ENCODE measurements around the gene DCTN4. TPM values are rescaled to one million over a fixed set of nuclear protein-coding genes. Genes with fewer than 3 reads are reported as not detected.
A peak's percentile ranks its signal among the peaks of the same experiment; 100 is the strongest.

DCTN4 gene
- total and polyA plus RNA-seq, 2 experiments from 2014 or later: 15.4 to 41.8 TPM

DNA sequence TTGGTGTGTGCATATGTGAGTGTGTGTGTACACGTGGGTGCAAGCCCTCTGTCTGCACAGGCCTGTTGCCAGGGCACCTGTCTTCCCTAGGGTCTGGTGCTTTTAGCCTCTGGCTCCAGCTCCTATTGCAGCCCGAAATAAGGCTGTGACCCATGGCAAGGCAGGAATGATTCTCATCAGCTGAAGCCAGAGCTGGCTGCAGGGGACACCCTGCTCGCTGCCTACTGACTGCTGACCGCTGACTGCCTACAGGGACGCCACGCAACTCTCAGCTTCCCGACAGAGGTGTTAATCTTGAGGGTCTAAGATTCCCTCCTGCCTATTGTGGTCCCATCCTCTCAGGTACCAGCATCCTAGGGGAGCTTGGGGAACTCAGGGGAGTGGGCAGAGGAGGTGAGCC lies 97.7 kb downstream of the DCTN4 start, which contains the start of gene MYOZ3:
Gene MYOZ3 (plus strand): TSS at position 166 of the 400 bp plus-strand sequence. CDS start 1,691 bp downstream, outside the sequence.
- H2AFZ ChIP-seq: peak within 1 kb of the TSS; percentile 84
- no peaks in the 10 kb centered on the region for H3K79me2 ChIP-seq (replicated peaks; ENCODE audit: insufficient read depth)
- no peak within 1 kb of the TSS for H3K4me3 ChIP-seq
- peaks cover 3% of the 10 kb centered on the region; the same call in 1 of the 2 replicates for H3K27me3 ChIP-seq (ENCODE audit: insufficient read depth)
- H3K4me1 Mint-ChIP-seq: peaks cover 29% of the 10 kb centered on the region
- H3K4me1 ChIP-seq (ENCODE audit: insufficient read depth): no peaks in the 10 kb centered on the region; the same call in 1 of the 2 replicates
- no peak within 1 kb of the TSS; the same call in 2 of the 3 replicates for H3K4me3 Mint-ChIP-seq
- no peak within 1 kb of the TSS for H3K27ac ChIP-seq (ENCODE audit: low read depth)
- peaks cover 25% of the 10 kb centered on the region for H3K27me3 Mint-ChIP-seq (ENCODE audit: insufficient read depth, low read depth, poor library complexity)
- no peak within 1 kb of the TSS for H3K27ac Mint-ChIP-seq
- no peak for TF ChIP-seq JUNB (IDR thresholded peaks at IDR 0.05; ENCODE audit: unreplicated experiment)
- no peak for TF ChIP-seq POLR2AphosphoS5 (IDR thresholded peaks at IDR 0.05; ENCODE audit: low read depth)
- TF ChIP-seq EZH2phosphoT487 (IDR thresholded peaks at IDR 0.05; ENCODE audit: unreplicated experiment): no peak
- TF ChIP-seq, protein P1, sequence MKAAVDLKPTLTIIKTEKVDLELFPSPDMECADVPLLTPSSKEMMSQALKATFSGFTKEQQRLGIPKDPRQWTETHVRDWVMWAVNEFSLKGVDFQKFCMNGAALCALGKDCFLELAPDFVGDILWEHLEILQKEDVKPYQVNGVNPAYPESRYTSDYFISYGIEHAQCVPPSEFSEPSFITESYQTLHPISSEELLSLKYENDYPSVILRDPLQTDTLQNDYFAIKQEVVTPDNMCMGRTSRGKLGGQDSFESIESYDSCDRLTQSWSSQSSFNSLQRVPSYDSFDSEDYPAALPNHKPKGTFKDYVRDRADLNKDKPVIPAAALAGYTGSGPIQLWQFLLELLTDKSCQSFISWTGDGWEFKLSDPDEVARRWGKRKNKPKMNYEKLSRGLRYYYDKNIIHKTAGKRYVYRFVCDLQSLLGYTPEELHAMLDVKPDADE (IDR thresholded peaks at IDR 0.05): no peak
- TF ChIP-seq EZH2 (IDR thresholded peaks at IDR 0.05; ENCODE audit: low read depth, unreplicated experiment): no peak
- no peak for TF ChIP-seq NANOG (IDR thresholded peaks at IDR 0.05; ENCODE audit: borderline replicate concordance)
- TF ChIP-seq ZNF331 (CRISPR knock-in tag; IDR thresholded peaks at IDR 0.05; ENCODE audit: low read depth): no peak
- no peak for TF ChIP-seq CREB1 (CRISPR knock-in tag; IDR thresholded peaks at IDR 0.05; ENCODE audit: low read depth)
- TF ChIP-seq, protein P2, sequence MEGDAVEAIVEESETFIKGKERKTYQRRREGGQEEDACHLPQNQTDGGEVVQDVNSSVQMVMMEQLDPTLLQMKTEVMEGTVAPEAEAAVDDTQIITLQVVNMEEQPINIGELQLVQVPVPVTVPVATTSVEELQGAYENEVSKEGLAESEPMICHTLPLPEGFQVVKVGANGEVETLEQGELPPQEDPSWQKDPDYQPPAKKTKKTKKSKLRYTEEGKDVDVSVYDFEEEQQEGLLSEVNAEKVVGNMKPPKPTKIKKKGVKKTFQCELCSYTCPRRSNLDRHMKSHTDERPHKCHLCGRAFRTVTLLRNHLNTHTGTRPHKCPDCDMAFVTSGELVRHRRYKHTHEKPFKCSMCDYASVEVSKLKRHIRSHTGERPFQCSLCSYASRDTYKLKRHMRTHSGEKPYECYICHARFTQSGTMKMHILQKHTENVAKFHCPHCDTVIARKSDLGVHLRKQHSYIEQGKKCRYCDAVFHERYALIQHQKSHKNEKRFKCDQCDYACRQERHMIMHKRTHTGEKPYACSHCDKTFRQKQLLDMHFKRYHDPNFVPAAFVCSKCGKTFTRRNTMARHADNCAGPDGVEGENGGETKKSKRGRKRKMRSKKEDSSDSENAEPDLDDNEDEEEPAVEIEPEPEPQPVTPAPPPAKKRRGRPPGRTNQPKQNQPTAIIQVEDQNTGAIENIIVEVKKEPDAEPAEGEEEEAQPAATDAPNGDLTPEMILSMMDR (conservative IDR thresholded peaks at IDR 0.05; ENCODE audit: low read depth in 2 of 2): no peak
- no peak for TF ChIP-seq ZNF114 (CRISPR knock-in tag; IDR thresholded peaks at IDR 0.05)
- no peaks in the 10 kb centered on the region for H3F3A ChIP-seq (replicated peaks; ENCODE audit: low read depth)
- H3K9me2 ChIP-seq (ENCODE audit: insufficient read depth): no peaks in the 10 kb centered on the region
- ATAC-seq (no peak; the same call in 2 of the 3 replicates), DNase-seq (ENCODE audit: low spot score) (no peak)
- H4K20me1 ChIP-seq (replicated peaks; ENCODE audit: insufficient read depth): no peaks in the 10 kb centered on the region
- no peaks in the 10 kb centered on the region for H3K9me3 Mint-ChIP-seq
- H3K36me3 ChIP-seq (ENCODE audit: insufficient read depth): no peaks in the 10 kb centered on the region
- H3K4me2 ChIP-seq: no peak within 1 kb of the TSS
- H3K36me3 Mint-ChIP-seq (ENCODE audit: low read depth): no peaks in the 10 kb centered on the region; the same call in 2 of the 3 replicates

DNA sequence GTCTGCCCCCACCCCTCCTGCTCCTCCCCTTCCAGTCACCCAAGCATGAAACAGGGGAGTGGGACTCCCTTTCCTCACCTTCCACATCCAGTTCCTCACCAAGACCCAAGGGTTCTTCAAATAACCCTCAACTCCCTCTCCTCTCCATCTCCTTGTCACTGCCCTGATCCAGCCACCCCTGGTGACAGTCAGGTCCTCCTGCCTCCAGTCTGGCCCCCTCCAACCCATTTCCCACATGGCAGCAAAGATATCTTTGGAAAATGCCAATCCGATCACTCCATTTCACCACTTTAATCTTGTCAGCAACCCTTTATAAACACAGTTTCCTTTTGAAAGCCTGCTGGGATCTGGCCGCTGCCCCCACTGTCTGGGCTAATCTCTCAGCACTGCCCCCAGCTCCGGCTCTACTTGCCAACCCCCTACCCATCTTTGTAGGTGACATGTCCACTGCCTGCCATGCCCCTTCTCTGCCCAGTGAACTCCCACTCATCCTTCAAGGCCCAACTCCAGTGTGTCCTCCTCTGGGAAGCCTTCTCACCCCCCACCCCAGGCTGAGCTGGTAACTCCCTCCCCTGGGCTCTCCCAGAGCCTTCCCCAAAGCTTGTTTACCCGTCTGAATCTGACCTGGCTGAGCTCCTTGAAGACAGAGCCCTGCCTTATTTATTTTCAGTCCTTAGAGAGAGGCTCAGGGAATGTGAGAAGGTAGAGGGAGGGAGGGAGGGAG lies 98.5 kb downstream of the DCTN4 start:
- Histone ChIP-seq H3F3A (replicated peaks; ENCODE audit: low read depth) (0 out of 2 replicates have a peak, but pooled peaks cover 5% of the 10 kb centered on the region), H3K4me2 (no peak overlapping the region), H4K20me1 (replicated peaks; ENCODE audit: insufficient read depth) (no peaks in the 10 kb centered on the region), H2AFZ (peak overlapping the region; percentile 84), H3K36me3 (ENCODE audit: insufficient read depth) (no peaks in the 10 kb centered on the region), H3K79me2 (replicated peaks; ENCODE audit: insufficient read depth) (no peaks in the 10 kb centered on the region), H3K27me3 (ENCODE audit: insufficient read depth) (peaks cover 3% of the 10 kb centered on the region; the same call in 1 of the 2 replicates), H3K27ac (ENCODE audit: low read depth) (no peak overlapping the region), H3K9me2 (ENCODE audit: insufficient read depth) (no peaks in the 10 kb centered on the region), H3K4me3 (no peak overlapping the region), H3K4me1 (ENCODE audit: insufficient read depth) (no peaks in the 10 kb centered on the region; the same call in 1 of the 2 replicates)
- H3K36me3 Mint-ChIP-seq (ENCODE audit: low read depth): no peaks in the 10 kb centered on the region; the same call in 2 of the 3 replicates
- ATAC-seq (peak; percentile 10), DNase-seq (ENCODE audit: low spot score) (no peak)
- H3K27ac Mint-ChIP-seq: no peak overlapping the region
- no peaks in the 10 kb centered on the region for H3K9me3 Mint-ChIP-seq
- H3K27me3 Mint-ChIP-seq (ENCODE audit: insufficient read depth, low read depth, poor library complexity): peaks cover 25% of the 10 kb centered on the region
- H3K4me1 Mint-ChIP-seq: peaks cover 29% of the 10 kb centered on the region
- no peak overlapping the region; the same call in 2 of the 3 replicates for H3K4me3 Mint-ChIP-seq
- TF ChIP-seq EZH2phosphoT487 (IDR thresholded peaks at IDR 0.05; ENCODE audit: unreplicated experiment) (no peak), JUNB (IDR thresholded peaks at IDR 0.05; ENCODE audit: unreplicated experiment) (no peak), POLR2AphosphoS5 (IDR thresholded peaks at IDR 0.05; ENCODE audit: low read depth) (no peak), CREB1 (CRISPR knock-in tag; IDR thresholded peaks at IDR 0.05; ENCODE audit: low read depth) (no peak), EZH2 (IDR thresholded peaks at IDR 0.05; ENCODE audit: low read depth, unreplicated experiment) (no peak), STAT1 (IDR thresholded peaks at IDR 0.05; ENCODE audit: unreplicated experiment) (no peak), ZNF114 (CRISPR knock-in tag; IDR thresholded peaks at IDR 0.05) (no peak)
- TF ChIP-seq, protein P3, sequence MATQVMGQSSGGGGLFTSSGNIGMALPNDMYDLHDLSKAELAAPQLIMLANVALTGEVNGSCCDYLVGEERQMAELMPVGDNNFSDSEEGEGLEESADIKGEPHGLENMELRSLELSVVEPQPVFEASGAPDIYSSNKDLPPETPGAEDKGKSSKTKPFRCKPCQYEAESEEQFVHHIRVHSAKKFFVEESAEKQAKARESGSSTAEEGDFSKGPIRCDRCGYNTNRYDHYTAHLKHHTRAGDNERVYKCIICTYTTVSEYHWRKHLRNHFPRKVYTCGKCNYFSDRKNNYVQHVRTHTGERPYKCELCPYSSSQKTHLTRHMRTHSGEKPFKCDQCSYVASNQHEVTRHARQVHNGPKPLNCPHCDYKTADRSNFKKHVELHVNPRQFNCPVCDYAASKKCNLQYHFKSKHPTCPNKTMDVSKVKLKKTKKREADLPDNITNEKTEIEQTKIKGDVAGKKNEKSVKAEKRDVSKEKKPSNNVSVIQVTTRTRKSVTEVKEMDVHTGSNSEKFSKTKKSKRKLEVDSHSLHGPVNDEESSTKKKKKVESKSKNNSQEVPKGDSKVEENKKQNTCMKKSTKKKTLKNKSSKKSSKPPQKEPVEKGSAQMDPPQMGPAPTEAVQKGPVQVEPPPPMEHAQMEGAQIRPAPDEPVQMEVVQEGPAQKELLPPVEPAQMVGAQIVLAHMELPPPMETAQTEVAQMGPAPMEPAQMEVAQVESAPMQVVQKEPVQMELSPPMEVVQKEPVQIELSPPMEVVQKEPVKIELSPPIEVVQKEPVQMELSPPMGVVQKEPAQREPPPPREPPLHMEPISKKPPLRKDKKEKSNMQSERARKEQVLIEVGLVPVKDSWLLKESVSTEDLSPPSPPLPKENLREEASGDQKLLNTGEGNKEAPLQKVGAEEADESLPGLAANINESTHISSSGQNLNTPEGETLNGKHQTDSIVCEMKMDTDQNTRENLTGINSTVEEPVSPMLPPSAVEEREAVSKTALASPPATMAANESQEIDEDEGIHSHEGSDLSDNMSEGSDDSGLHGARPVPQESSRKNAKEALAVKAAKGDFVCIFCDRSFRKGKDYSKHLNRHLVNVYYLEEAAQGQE (IDR thresholded peaks at IDR 0.05; ENCODE audit: unreplicated experiment): no peak
- TF ChIP-seq, protein P2 (conservative IDR thresholded peaks at IDR 0.05; ENCODE audit: low read depth in 2 of 2): no peak
